IMR-90 (cell line): ENCODE results near the gene MSLN. TPM values are rescaled to one million over a fixed set of nuclear protein-coding genes. Genes with fewer than 3 reads are reported as not detected.

Experiments
- ATAC-seq: fragments of 200-7000 bp; cut with Tn5 transposase; 2 replicates; pipeline ENCODE4 v1.9.1; 2020; ENCODE audit warnings: low read depth, mild to moderate bottlenecking, moderate library complexity
- BruUV-seq: library from RNA; stranded (reverse); fragments of 400-500 nt; replicated peaks from 2 replicates; lab custom pipeline; 2021; lab: Mats Ljungman, UMichigan
- CTCF ChIA-PET: fragments of 300-600 bp; formaldehyde crosslinking; extraction: SDS; loops from one replicate; lab custom pipeline; 2021; ENCODE audit warnings: antibody characterized with exemption; lab: Yijun Ruan, JAX
- POLR2A ChIA-PET: fragments of 300-600 bp; sonication (Branson Sonifier 250); formaldehyde crosslinking; loops from one replicate; lab custom pipeline; 2022; ENCODE audit warnings: antibody characterized with exemption; ENCODE audit not compliant: unreplicated experiment; lab: Charles Lee
- DNase-seq: peaks from one replicate; pipeline ENCODE4 v3.0.0; 2013
- H2AFZ ChIP-seq: replicated peaks from 2 replicates; pipeline ENCODE3; 2013; ENCODE audit warnings: low read length, mild to moderate bottlenecking; ENCODE audit not compliant: poor library complexity
- H2AK5ac ChIP-seq: 2 replicates; pipeline ENCODE4 v1.6.1; 2013; ENCODE audit warnings: low read depth, low read length, inconsistent platforms
- H2AK9ac ChIP-seq: replicated peaks from 2 replicates; pipeline ENCODE3; 2013; ENCODE audit warnings: mild to moderate bottlenecking, low read depth, low read length, moderate library complexity; ENCODE audit not compliant: poor library complexity
- H2BK120ac ChIP-seq: 2 replicates; pipeline ENCODE4 v1.6.1; 2013; ENCODE audit warnings: low read depth, low read length, inconsistent platforms
- H2BK15ac ChIP-seq: 3 replicates; pipeline ENCODE4 v1.6.1; 2013; ENCODE audit warnings: low read depth, low read length, inconsistent platforms
- H2BK20ac ChIP-seq: 2 replicates; pipeline ENCODE4 v1.6.1; 2013; ENCODE audit warnings: low read depth, mild to moderate bottlenecking, inconsistent platforms, low read length, moderate library complexity
- H2BK5ac ChIP-seq: 2 replicates; pipeline ENCODE4 v1.6.1; 2013; ENCODE audit warnings: mild to moderate bottlenecking, low read depth, low read length, inconsistent platforms; ENCODE audit not compliant: poor library complexity, severe bottlenecking
- H3K14ac ChIP-seq: replicated peaks from 2 replicates; pipeline ENCODE4 v1.6.1; 2013; ENCODE audit warnings: low read depth, low read length, inconsistent platforms
- H3K18ac ChIP-seq: 2 replicates; pipeline ENCODE4 v1.6.1; 2013; ENCODE audit warnings: low read depth, low read length, control low read depth
- H3K23ac ChIP-seq: 2 replicates; pipeline ENCODE4 v1.6.1; 2013; ENCODE audit warnings: low read depth, low read length, inconsistent platforms
- H3K27ac ChIP-seq: 2 replicates; pipeline ENCODE4 v1.5.1; 2013; ENCODE audit warnings: mild to moderate bottlenecking, control low read depth, low read length; ENCODE audit not compliant: insufficient read depth
- H3K27me3 ChIP-seq: 2 replicates; pipeline ENCODE4 v1.6.1; 2013; ENCODE audit warnings: low read length; ENCODE audit not compliant: control insufficient read depth, insufficient read depth
- H3K36me3 ChIP-seq: 2 replicates; pipeline ENCODE4 v1.6.1; 2013; ENCODE audit warnings: low read length, mixed read lengths; ENCODE audit not compliant: control insufficient read depth, insufficient read depth
- H3K4ac ChIP-seq: 2 replicates; pipeline ENCODE4 v1.6.1; 2013; ENCODE audit warnings: low read depth, low read length, inconsistent platforms
- H3K4me1 ChIP-seq: 2 replicates; pipeline ENCODE4 v1.6.1; 2013; ENCODE audit warnings: low read length, mixed read lengths; ENCODE audit not compliant: control insufficient read depth, insufficient read depth
- H3K4me2 ChIP-seq: 2 replicates; pipeline ENCODE4 v1.6.1; 2013; ENCODE audit warnings: low read depth, mild to moderate bottlenecking, control low read depth, low read length, moderate library complexity
- H3K4me3 ChIP-seq: 2 replicates; pipeline ENCODE4 v1.5.1; 2013; ENCODE audit warnings: low read depth, mild to moderate bottlenecking, control low read depth, low read length, moderate library complexity; ENCODE audit not compliant: insufficient read depth
- H3K56ac ChIP-seq: 2 replicates; pipeline ENCODE4 v1.6.1; 2013; ENCODE audit warnings: low read length, inconsistent platforms; ENCODE audit not compliant: insufficient read depth; ENCODE audit errors: extremely low read depth
- H3K79me1 ChIP-seq, 2 experiments: 2 replicates each; pipeline ENCODE4 v1.6.1; 2013; ENCODE audit warnings: low read length in 2 of 2, inconsistent platforms in 1 of 2, low read depth in 1 of 2
- H3K9ac ChIP-seq: 2 replicates; pipeline ENCODE4 v1.6.1; 2013; ENCODE audit warnings: low read depth, low read length, control low read depth
- H3K9me1 ChIP-seq: 2 replicates; pipeline ENCODE4 v1.6.1; 2013; ENCODE audit warnings: low read length, inconsistent platforms; ENCODE audit not compliant: insufficient read depth
- H3K9me3 ChIP-seq: 2 replicates; pipeline ENCODE4 v1.6.1; 2013; ENCODE audit warnings: low read length; ENCODE audit not compliant: control insufficient read depth, insufficient read depth
- H4K20me1 ChIP-seq: 2 replicates; pipeline ENCODE4 v1.6.1; 2013; ENCODE audit warnings: low read length, inconsistent platforms; ENCODE audit not compliant: insufficient read depth
- H4K5ac ChIP-seq: 2 replicates; pipeline ENCODE4 v1.6.1; 2013; ENCODE audit warnings: mild to moderate bottlenecking, low read depth, low read length, control low read depth
- H4K8ac ChIP-seq, 2 experiments: 2 replicates each; pipeline ENCODE4 v1.6.1; 2013; ENCODE audit warnings: low read depth in 2 of 2, low read length in 2 of 2, control low read depth in 1 of 2, inconsistent platforms in 1 of 2
- H4K91ac ChIP-seq: 2 replicates; pipeline ENCODE4 v1.6.1; 2013; ENCODE audit warnings: low read depth, low read length, inconsistent platforms; ENCODE audit not compliant: insufficient read depth
- BHLHE40 ChIP-seq: fragments of 150-350 bp; IDR thresholded peaks from 2 replicates; pipeline ENCODE4 v1.6.1; 2016; ENCODE audit warnings: mild to moderate bottlenecking, low read depth, low read length
- CEBPB ChIP-seq: IDR thresholded peaks from 2 replicates; pipeline ENCODE4 v1.6.1; 2012; ENCODE audit warnings: low read depth, low read length, improper control_type of control experiment
- CHD1 ChIP-seq: IDR thresholded peaks from 2 replicates; pipeline ENCODE4 v1.6.1; 2012; ENCODE audit warnings: low read depth, low read length, improper control_type of control experiment
- CTCF ChIP-seq: conservative IDR thresholded peaks from 2 replicates; pipeline ENCODE4 v1.5.1; 2012; ENCODE audit warnings: mild to moderate bottlenecking, low read depth, low read length, improper control_type of control experiment
- ELK1 ChIP-seq: fragments of 150-350 bp; IDR thresholded peaks from 2 replicates; pipeline ENCODE4 v1.6.1; 2016; ENCODE audit warnings: low read depth, mild to moderate bottlenecking, low read length, moderate library complexity, borderline replicate concordance
- FOS ChIP-seq: fragments of 150-350 bp; IDR thresholded peaks from 2 replicates; pipeline ENCODE4 v1.6.1; 2016; ENCODE audit warnings: low read depth, low read length
- MAFK ChIP-seq: IDR thresholded peaks from 2 replicates; pipeline ENCODE4 v1.6.1; 2012; ENCODE audit warnings: low read depth, low read length, improper control_type of control experiment
- MAZ ChIP-seq: IDR thresholded peaks from 2 replicates; pipeline ENCODE4 v1.6.1; 2012; ENCODE audit warnings: low read depth, mild to moderate bottlenecking, low read length, improper control_type of control experiment, moderate library complexity, borderline replicate concordance
- MXI1 ChIP-seq: IDR thresholded peaks from 2 replicates; pipeline ENCODE4 v1.6.1; 2012; ENCODE audit warnings: low read depth, mild to moderate bottlenecking, low read length, moderate library complexity, borderline replicate concordance
- POLR2A ChIP-seq: IDR thresholded peaks from 2 replicates; pipeline ENCODE4 v1.6.1; 2012; ENCODE audit warnings: mild to moderate bottlenecking, low read depth, low read length
- RAD21 ChIP-seq: IDR thresholded peaks from 2 replicates; pipeline ENCODE4 v1.6.1; 2012; ENCODE audit warnings: low read length, improper control_type of control experiment
- RCOR1 ChIP-seq: IDR thresholded peaks from 2 replicates; pipeline ENCODE4 v1.6.1; 2012; ENCODE audit warnings: mild to moderate bottlenecking, low read length, improper control_type of control experiment; ENCODE audit not compliant: insufficient replicate concordance
- RFX5 ChIP-seq: IDR thresholded peaks from 2 replicates; pipeline ENCODE4 v1.8.0; 2012; ENCODE audit warnings: low read depth, mild to moderate bottlenecking, low read length, moderate library complexity
- SMC3 ChIP-seq: fragments of 150-350 bp; IDR thresholded peaks from 2 replicates; pipeline ENCODE4 v1.6.1; 2016; ENCODE audit warnings: low read depth, mild to moderate bottlenecking, antibody characterized with exemption, low read length, moderate library complexity
- WGBS, 2 experiments: methylation state at CpG; one replicate each; pipeline versions ENCODE4 v1.1.5 to v1.1.7; 2013; ENCODE audit warnings: missing lambda C conversion rate in 2 of 2; ENCODE audit not compliant: insufficient read length in 1 of 2; ENCODE audit errors: extremely low coverage in 2 of 2; 5-methylcytosine and 5-hydroxymethylcytosine counted together
- dilution Hi-C: fragments of 300-500 bp; cut with HindIII; formaldehyde crosslinking; loops from one replicate; pipeline ENCODE4 v1.14.3; 2018; ENCODE audit warnings: low sequenced_read_pairs; ENCODE audit not compliant: unreplicated experiment
- in situ Hi-C: fragments of 300-500 bp; cut with MboI; formaldehyde crosslinking; loops from 3 replicates; pipeline ENCODE4 v1.14.3; 2019; ENCODE audit warnings: low sequenced_read_pairs, inconsistent platforms, mixed read lengths
- intact Hi-C: fragments of 100-400 bp; cut with micrococcal nuclease; formaldehyde crosslinking; loops from 2 replicates; pipeline ENCODE4 v1.10.0; 2022
- polyA plus RNA-seq, 3 experiments: library from polyadenylated mRNA; depleted of rRNA; stranded (reverse); fragments of >200 nt; gene quantifications; 2 replicates each; pipeline ENCODE4 v1.2.3, GENCODE V29; 2012; ENCODE audit warnings: low replicate concordance in 1 of 3
- total RNA-seq: library from RNA; depleted of rRNA; stranded (reverse); fragments of >200 nt; gene quantifications from 2 replicates; pipeline ENCODE4 v1.2.3, GENCODE V29; 2012
- TF ChIP-seq, protein P1 (sequence below): fragments of 150-350 bp; IDR thresholded peaks from 2 replicates; pipeline ENCODE4 v1.6.1; 2017; ENCODE audit warnings: mild to moderate bottlenecking, antibody characterized with exemption, low read length, low read depth

Gene MSLN
- total and polyA plus RNA-seq, 2 of the 4 experiments (the other 2 are of a cell fraction) = 0.14 TPM; not detected in 1

GRCh38 chr16:756428-756827 lies 4.1 kb upstream of the MSLN start:
- Histone ChIP-seq H3K36me3 (no peaks in the 10 kb centered on the region), H3K27me3 (peaks cover 13% of the 10 kb centered on the region), H3K4me3 (no peak overlapping the region), H2AK5ac (no peak overlapping the region), H4K20me1 (no peaks in the 10 kb centered on the region), H3K56ac (no peak overlapping the region), H3K4me2 (no peak overlapping the region), H3K4ac (no peak overlapping the region), H3K9ac (no peak overlapping the region), H2AFZ (no peak overlapping the region), H3K27ac (no peak overlapping the region), H4K91ac (no peak overlapping the region), H2BK5ac (no peak overlapping the region), H4K5ac (no peak overlapping the region), H3K9me1 (no peaks in the 10 kb centered on the region), H3K23ac (no peak overlapping the region), H3K18ac (no peak overlapping the region), H3K14ac (no peak overlapping the region), H2BK15ac (no peak overlapping the region), H4K8ac (no peak overlapping the region), H2AK9ac (no peak overlapping the region), H3K9me3 (peaks cover 3% of the 10 kb centered on the region), H2BK20ac (no peak overlapping the region), H3K4me1 (no peaks in the 10 kb centered on the region), H2BK120ac (no peak overlapping the region), H3K79me1 (no peaks in the 10 kb centered on the region)
- in situ Hi-C loops (no loop called here), dilution Hi-C loops (no loop called here), intact Hi-C loops (no loop called here)
- ATAC-seq (no peak), DNase-seq (no peak)
- ChIA-PET POLR2A (no interaction called here), CTCF (no interaction called here)
- no peak for TF ChIP-seq MXI1
- TF ChIP-seq, protein P1, sequence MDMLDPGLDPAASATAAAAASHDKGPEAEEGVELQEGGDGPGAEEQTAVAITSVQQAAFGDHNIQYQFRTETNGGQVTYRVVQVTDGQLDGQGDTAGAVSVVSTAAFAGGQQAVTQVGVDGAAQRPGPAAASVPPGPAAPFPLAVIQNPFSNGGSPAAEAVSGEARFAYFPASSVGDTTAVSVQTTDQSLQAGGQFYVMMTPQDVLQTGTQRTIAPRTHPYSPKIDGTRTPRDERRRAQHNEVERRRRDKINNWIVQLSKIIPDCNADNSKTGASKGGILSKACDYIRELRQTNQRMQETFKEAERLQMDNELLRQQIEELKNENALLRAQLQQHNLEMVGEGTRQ = no peak
- TF ChIP-seq SMC3 = no peak
- TF ChIP-seq MAFK = no peak
- no peak for TF ChIP-seq CHD1
- no peak for TF ChIP-seq CTCF
- no peak for TF ChIP-seq RCOR1
- TF ChIP-seq POLR2A = no peak
- no peak for TF ChIP-seq RFX5
- TF ChIP-seq RAD21 = no peak
- TF ChIP-seq FOS = no peak
- no peak for TF ChIP-seq CEBPB
- TF ChIP-seq MAZ = no peak
- no peak for TF ChIP-seq ELK1
- TF ChIP-seq BHLHE40 = no peak
- BruUV-seq = no TSS peak
- WGBS, 2 experiments = 100% methylated on average over 2 of the region's 5 CpGs; no CpG with 5 or more reads in 1 of the 2 experiments
